Epithelial cell of proximal tubule (primary cell): ENCODE data around the gene STT3B. TPM values are rescaled to one million over a fixed set of nuclear protein-coding genes. Genes with fewer than 3 reads are reported as not detected.

ENCODE experiments used
- DNase-seq: peaks from one replicate; pipeline ENCODE4 v3.0.0-alpha.2; 2011; ENCODE audit warnings: low read depth
- H3K4me3 ChIP-seq: 2 replicates; pipeline ENCODE4 v1.5.1; 2011; ENCODE audit warnings: low read depth, mild to moderate bottlenecking, low read length
- CTCF ChIP-seq: conservative IDR thresholded peaks from 2 replicates; pipeline ENCODE4 v1.5.1; 2012; ENCODE audit warnings: low read depth, mild to moderate bottlenecking, low read length
- total RNA-seq: library from RNA; depleted of rRNA; stranded (reverse); fragments of >200 nt; gene quantifications from 2 replicates; pipeline ENCODE4 v1.2.3, GENCODE V29; 2015

Gene STT3B
- total RNA-seq, 1 donor from 2014 or later = 92.8 TPM

GRCh38 chr3:31536497-31536896, 3.8 kb downstream of the STT3B start:
- no peak for TF ChIP-seq CTCF
- no peak overlapping the region for H3K4me3 ChIP-seq
- DNase-seq = no peak

GRCh38 chr3:31538801-31539200, 6.1 kb downstream of the STT3B start:
- no peak overlapping the region for H3K4me3 ChIP-seq
- no peak for DNase-seq
- no peak for TF ChIP-seq CTCF

GRCh38 chr3:31539275-31539674, 6.5 kb downstream of the STT3B start:
- H3K4me3 ChIP-seq = no peak overlapping the region
- DNase-seq = no peak
- no peak for TF ChIP-seq CTCF

- no peak for TF ChIP-seq CTCF
- no peak for DNase-seq
- H3K4me3 ChIP-seq = no peak overlapping the region
These were observed 8.4 kb downstream of the STT3B start for GRCh38 chr3:31541089-31541488.

- no peak for DNase-seq
- H3K4me3 ChIP-seq = no peak overlapping the region
- no peak for TF ChIP-seq CTCF
These were observed 9.5 kb downstream of the STT3B start for GRCh38 chr3:31542246-31542645.

- no peak overlapping the region for H3K4me3 ChIP-seq
- no peak for DNase-seq
- TF ChIP-seq CTCF = no peak
These were observed 10.7 kb downstream of the STT3B start for GRCh38 chr3:31543375-31543774.

- TF ChIP-seq CTCF = no peak
- no peak for DNase-seq
- H3K4me3 ChIP-seq = no peak overlapping the region
These were observed 11.9 kb downstream of the STT3B start for GRCh38 chr3:31544634-31545033.
